GM23338 (cell line): ENCODE measurements around the gene C19orf81. TPM values are rescaled to one million over a fixed set of nuclear protein-coding genes. Genes with fewer than 3 reads are reported as not detected.

Experiments used
- ATAC-seq: fragments of 200-7000 bp; cut with Tn5 transposase; 3 replicates; pipeline ENCODE4 v1.9.1; 2020
- DNase-seq: peaks from one replicate; pipeline ENCODE4 v3.0.0-alpha.2; 2015; ENCODE audit warnings: low spot score
- H2AFZ ChIP-seq: fragments of 200-600 bp; sonication (generic); 2 replicates; pipeline ENCODE4 v1.8.0; 2016; ENCODE audit warnings: antibody characterized with exemption, mild to moderate bottlenecking, moderate library complexity
- H3F3A ChIP-seq: fragments of 200-600 bp; sonication (generic); replicated peaks from 2 replicates; pipeline ENCODE4 v1.8.0; 2017; ENCODE audit warnings: antibody characterized with exemption, mixed run types, low read depth
- H3K27ac ChIP-seq: fragments of 200-600 bp; sonication (generic); 2 replicates; pipeline ENCODE4 v1.6.1; 2016; ENCODE audit warnings: low read depth
- H3K27me3 ChIP-seq: fragments of 200-600 bp; sonication (generic); 2 replicates; pipeline ENCODE4 v1.8.0; 2016; ENCODE audit warnings: mild to moderate bottlenecking, mixed run types, moderate library complexity; ENCODE audit not compliant: insufficient read depth
- H3K36me3 ChIP-seq: fragments of 200-600 bp; sonication (generic); 2 replicates; pipeline ENCODE4 v1.8.0; 2016; ENCODE audit warnings: mild to moderate bottlenecking; ENCODE audit not compliant: insufficient read depth
- H3K4me1 ChIP-seq: fragments of 200-600 bp; sonication (generic); 2 replicates; pipeline ENCODE4 v1.8.0; 2016; ENCODE audit warnings: mild to moderate bottlenecking, moderate library complexity; ENCODE audit not compliant: insufficient read depth
- H3K4me2 ChIP-seq: fragments of 200-600 bp; sonication (generic); 2 replicates; pipeline ENCODE4 v1.7.1; 2017; ENCODE audit warnings: mixed run types
- H3K4me3 ChIP-seq: fragments of 200-600 bp; sonication (generic); 2 replicates; pipeline ENCODE4 v1.6.1; 2016; ENCODE audit warnings: mixed run types
- H3K79me2 ChIP-seq: fragments of 200-600 bp; sonication (generic); replicated peaks from 2 replicates; pipeline ENCODE4 v1.8.0; 2017; ENCODE audit warnings: mild to moderate bottlenecking; ENCODE audit not compliant: insufficient read depth
- H3K9me2 ChIP-seq: fragments of 200-600 bp; sonication (generic); 2 replicates; pipeline ENCODE4 v1.8.0; 2017; ENCODE audit not compliant: insufficient read depth
- H4K20me1 ChIP-seq: fragments of 200-600 bp; sonication (generic); replicated peaks from 2 replicates; pipeline ENCODE4 v1.8.0; 2017; ENCODE audit warnings: mild to moderate bottlenecking; ENCODE audit not compliant: insufficient read depth
- H3K27ac Mint-ChIP-seq: 2 replicates; pipeline ENCODE4 v1.8.0; 2020; ENCODE audit warnings: inconsistent platforms, mild to moderate bottlenecking, moderate library complexity, mixed read lengths
- H3K27me3 Mint-ChIP-seq: 3 replicates; pipeline ENCODE4 v1.8.0; 2022; ENCODE audit warnings: low read depth, mild to moderate bottlenecking, moderate library complexity, mixed read lengths, inconsistent platforms; ENCODE audit not compliant: insufficient read depth, poor library complexity
- H3K36me3 Mint-ChIP-seq: 3 replicates; pipeline ENCODE4 v1.8.0; 2021; ENCODE audit warnings: low read depth, mild to moderate bottlenecking, inconsistent platforms, moderate library complexity, mixed read lengths
- H3K4me1 Mint-ChIP-seq: 3 replicates; pipeline ENCODE4 v1.8.0; 2020; ENCODE audit warnings: mild to moderate bottlenecking, inconsistent platforms, mixed read lengths
- H3K4me3 Mint-ChIP-seq: 3 replicates; pipeline ENCODE4 v1.8.0; 2021; ENCODE audit warnings: moderate library complexity, mild to moderate bottlenecking, inconsistent platforms, mixed read lengths
- H3K9me3 Mint-ChIP-seq: 3 replicates; pipeline ENCODE4 v1.8.0; 2020; ENCODE audit warnings: moderate library complexity, mild to moderate bottlenecking, inconsistent platforms, mixed read lengths
- CREB1 ChIP-seq: fragments of 250-450 bp; sonication (Bioruptor Pico); IDR thresholded peaks from 2 replicates; pipeline ENCODE4 v1.5.0; 2020; ENCODE audit warnings: low read depth, mild to moderate bottlenecking, moderate library complexity
- EZH2 ChIP-seq: fragments of 200-600 bp; sonication (generic); IDR thresholded peaks from one replicate; pipeline ENCODE4 v1.8.0; 2017; ENCODE audit warnings: antibody characterized with exemption, mild to moderate bottlenecking, low read depth; ENCODE audit not compliant: unreplicated experiment
- EZH2phosphoT487 ChIP-seq: fragments of 200-600 bp; sonication (generic); IDR thresholded peaks from one replicate; pipeline ENCODE4 v1.8.1; 2018; ENCODE audit warnings: antibody characterized with exemption; ENCODE audit not compliant: unreplicated experiment
- JUNB ChIP-seq: IDR thresholded peaks from one replicate; pipeline ENCODE4 v1.6.1; 2016; ENCODE audit warnings: antibody characterized with exemption; ENCODE audit not compliant: unreplicated experiment
- NANOG ChIP-seq: IDR thresholded peaks from 2 replicates; pipeline ENCODE4 v1.6.1; 2016; ENCODE audit warnings: antibody characterized with exemption, borderline replicate concordance
- POLR2AphosphoS5 ChIP-seq: IDR thresholded peaks from 2 replicates; pipeline ENCODE4 v1.6.1; 2016; ENCODE audit warnings: antibody characterized with exemption, low read depth
- STAT1 ChIP-seq: IDR thresholded peaks from one replicate; pipeline ENCODE4 v1.6.1; 2016; ENCODE audit warnings: antibody characterized with exemption; ENCODE audit not compliant: unreplicated experiment
- ZNF114 ChIP-seq: fragments of 250-450 bp; sonication (Bioruptor Pico); IDR thresholded peaks from 2 replicates; pipeline ENCODE4 v1.5.0; 2020; ENCODE audit warnings: mild to moderate bottlenecking, moderate library complexity
- ZNF331 ChIP-seq: fragments of 250-450 bp; sonication (Bioruptor Pico); IDR thresholded peaks from 2 replicates; pipeline ENCODE4 v1.5.0; 2020; ENCODE audit warnings: low read depth, mild to moderate bottlenecking, moderate library complexity
- polyA plus RNA-seq: library from polyadenylated mRNA; unstranded; fragments of >200 nt; fragmentation: Nextera tagmentation; extraction: Ambion mirVana; gene quantifications from 2 replicates; pipeline ENCODE4 v1.2.1, GENCODE V29; 2016
- total RNA-seq: library from RNA; depleted of rRNA; stranded (reverse); fragments of >200 nt; shearing (Covaris generic); gene quantifications from 2 replicates; pipeline ENCODE4 v1.2.3, GENCODE V29; 2014
- TF ChIP-seq, protein P1 (sequence below): fragments of 250-450 bp; sonication (Bioruptor Pico); IDR thresholded peaks from 2 replicates; pipeline ENCODE4 v1.5.0; 2020; ENCODE audit warnings: mild to moderate bottlenecking, moderate library complexity
- TF ChIP-seq, protein P2 (sequence below): IDR thresholded peaks from 2 replicates; pipeline ENCODE4 v1.6.1; 2016; ENCODE audit warnings: antibody characterized with exemption
- TF ChIP-seq, protein P3 (sequence below): IDR thresholded peaks from one replicate; pipeline ENCODE4 v1.6.1; 2018; ENCODE audit warnings: antibody characterized with exemption; ENCODE audit not compliant: unreplicated experiment
- TF ChIP-seq, protein P4 (sequence below), 2 experiments: fragments of 200-600 bp in 1 of 2; sonication (generic) in 1 of 2; conservative IDR thresholded peaks; 2 replicates each; pipeline versions ENCODE4 v1.5.1 to v1.6.1; 2016 to 2017; ENCODE audit warnings: antibody characterized with exemption in 2 of 2, low read depth in 2 of 2, mild to moderate bottlenecking in 2 of 2, moderate library complexity in 1 of 2

Gene C19orf81
- total and polyA plus RNA-seq, 2 experiments from 2014 or later = 23.2 to 54.3 TPM

DNA sequence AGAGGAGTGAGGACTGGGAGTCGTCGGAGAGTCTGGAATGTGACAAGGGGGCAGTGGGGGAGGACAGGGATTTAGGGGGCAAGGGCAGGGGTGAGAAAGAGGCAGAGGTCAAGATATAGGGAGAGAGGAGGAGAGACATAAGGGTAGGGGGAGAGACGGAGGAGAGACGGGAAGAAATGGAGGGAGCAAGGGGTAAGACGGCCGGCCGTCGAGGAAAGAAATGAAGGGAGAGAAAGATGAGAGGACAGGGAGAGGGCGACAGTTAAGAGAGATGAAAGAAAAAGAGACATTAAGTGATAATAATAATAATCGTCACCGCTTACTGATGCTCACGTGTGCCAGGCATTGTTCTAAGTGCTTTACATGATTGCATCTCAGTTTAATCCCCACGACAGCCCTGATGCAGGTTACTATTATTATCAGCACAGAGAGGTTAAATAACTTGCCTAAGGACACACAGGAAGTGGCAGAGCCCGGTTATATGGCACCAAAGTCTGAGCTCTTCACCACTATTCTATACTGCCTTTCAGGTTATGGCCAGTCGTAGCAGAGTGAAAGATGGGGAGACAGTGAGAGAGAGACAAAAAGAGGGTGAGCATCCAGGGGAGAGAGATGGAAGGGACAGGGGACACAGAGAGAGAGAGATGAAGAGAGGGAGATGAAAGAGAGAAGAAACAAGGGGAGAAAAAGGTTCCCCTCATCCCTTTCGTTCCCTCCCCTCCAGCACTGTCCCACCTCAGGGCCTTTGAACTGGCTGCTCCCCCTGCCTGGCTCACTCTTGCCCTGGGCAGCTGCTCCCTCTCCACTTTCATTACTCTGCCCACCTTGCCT lies 13.6 kb downstream of the C19orf81 start:
- Mint-ChIP-seq H3K4me3 (no peak overlapping the region), H3K4me1 (no peaks in the 10 kb centered on the region), H3K9me3 (peaks cover 77% of the 10 kb centered on the region), H3K36me3 (peaks cover 36% of the 10 kb centered on the region), H3K27ac (no peak overlapping the region), H3K27me3 (peaks cover 19% of the 10 kb centered on the region)
- ATAC-seq (no peak), DNase-seq (no peak)
- Histone ChIP-seq H4K20me1 (no peaks in the 10 kb centered on the region; the same call in 1 of the 2 replicates), H3K36me3 (no peaks in the 10 kb centered on the region), H2AFZ (no peak overlapping the region), H3K4me1 (peaks cover 9% of the 10 kb centered on the region), H3F3A (0 out of 2 replicates have a peak, but pooled peaks cover 2% of the 10 kb centered on the region), H3K79me2 (no peaks in the 10 kb centered on the region), H3K4me3 (no peak overlapping the region), H3K4me2 (no peak overlapping the region), H3K9me2 (no peaks in the 10 kb centered on the region), H3K27ac (no peak overlapping the region), H3K27me3 (peaks cover 42% of the 10 kb centered on the region)
- TF ChIP-seq JUNB (no peak), ZNF114 (no peak), NANOG (no peak), POLR2AphosphoS5 (no peak), STAT1 (no peak), ZNF331 (CRISPR knock-in tag) (no peak), CREB1 (CRISPR knock-in tag) (no peak), EZH2 (no peak), EZH2phosphoT487 (no peak)
- TF ChIP-seq, protein P1, sequence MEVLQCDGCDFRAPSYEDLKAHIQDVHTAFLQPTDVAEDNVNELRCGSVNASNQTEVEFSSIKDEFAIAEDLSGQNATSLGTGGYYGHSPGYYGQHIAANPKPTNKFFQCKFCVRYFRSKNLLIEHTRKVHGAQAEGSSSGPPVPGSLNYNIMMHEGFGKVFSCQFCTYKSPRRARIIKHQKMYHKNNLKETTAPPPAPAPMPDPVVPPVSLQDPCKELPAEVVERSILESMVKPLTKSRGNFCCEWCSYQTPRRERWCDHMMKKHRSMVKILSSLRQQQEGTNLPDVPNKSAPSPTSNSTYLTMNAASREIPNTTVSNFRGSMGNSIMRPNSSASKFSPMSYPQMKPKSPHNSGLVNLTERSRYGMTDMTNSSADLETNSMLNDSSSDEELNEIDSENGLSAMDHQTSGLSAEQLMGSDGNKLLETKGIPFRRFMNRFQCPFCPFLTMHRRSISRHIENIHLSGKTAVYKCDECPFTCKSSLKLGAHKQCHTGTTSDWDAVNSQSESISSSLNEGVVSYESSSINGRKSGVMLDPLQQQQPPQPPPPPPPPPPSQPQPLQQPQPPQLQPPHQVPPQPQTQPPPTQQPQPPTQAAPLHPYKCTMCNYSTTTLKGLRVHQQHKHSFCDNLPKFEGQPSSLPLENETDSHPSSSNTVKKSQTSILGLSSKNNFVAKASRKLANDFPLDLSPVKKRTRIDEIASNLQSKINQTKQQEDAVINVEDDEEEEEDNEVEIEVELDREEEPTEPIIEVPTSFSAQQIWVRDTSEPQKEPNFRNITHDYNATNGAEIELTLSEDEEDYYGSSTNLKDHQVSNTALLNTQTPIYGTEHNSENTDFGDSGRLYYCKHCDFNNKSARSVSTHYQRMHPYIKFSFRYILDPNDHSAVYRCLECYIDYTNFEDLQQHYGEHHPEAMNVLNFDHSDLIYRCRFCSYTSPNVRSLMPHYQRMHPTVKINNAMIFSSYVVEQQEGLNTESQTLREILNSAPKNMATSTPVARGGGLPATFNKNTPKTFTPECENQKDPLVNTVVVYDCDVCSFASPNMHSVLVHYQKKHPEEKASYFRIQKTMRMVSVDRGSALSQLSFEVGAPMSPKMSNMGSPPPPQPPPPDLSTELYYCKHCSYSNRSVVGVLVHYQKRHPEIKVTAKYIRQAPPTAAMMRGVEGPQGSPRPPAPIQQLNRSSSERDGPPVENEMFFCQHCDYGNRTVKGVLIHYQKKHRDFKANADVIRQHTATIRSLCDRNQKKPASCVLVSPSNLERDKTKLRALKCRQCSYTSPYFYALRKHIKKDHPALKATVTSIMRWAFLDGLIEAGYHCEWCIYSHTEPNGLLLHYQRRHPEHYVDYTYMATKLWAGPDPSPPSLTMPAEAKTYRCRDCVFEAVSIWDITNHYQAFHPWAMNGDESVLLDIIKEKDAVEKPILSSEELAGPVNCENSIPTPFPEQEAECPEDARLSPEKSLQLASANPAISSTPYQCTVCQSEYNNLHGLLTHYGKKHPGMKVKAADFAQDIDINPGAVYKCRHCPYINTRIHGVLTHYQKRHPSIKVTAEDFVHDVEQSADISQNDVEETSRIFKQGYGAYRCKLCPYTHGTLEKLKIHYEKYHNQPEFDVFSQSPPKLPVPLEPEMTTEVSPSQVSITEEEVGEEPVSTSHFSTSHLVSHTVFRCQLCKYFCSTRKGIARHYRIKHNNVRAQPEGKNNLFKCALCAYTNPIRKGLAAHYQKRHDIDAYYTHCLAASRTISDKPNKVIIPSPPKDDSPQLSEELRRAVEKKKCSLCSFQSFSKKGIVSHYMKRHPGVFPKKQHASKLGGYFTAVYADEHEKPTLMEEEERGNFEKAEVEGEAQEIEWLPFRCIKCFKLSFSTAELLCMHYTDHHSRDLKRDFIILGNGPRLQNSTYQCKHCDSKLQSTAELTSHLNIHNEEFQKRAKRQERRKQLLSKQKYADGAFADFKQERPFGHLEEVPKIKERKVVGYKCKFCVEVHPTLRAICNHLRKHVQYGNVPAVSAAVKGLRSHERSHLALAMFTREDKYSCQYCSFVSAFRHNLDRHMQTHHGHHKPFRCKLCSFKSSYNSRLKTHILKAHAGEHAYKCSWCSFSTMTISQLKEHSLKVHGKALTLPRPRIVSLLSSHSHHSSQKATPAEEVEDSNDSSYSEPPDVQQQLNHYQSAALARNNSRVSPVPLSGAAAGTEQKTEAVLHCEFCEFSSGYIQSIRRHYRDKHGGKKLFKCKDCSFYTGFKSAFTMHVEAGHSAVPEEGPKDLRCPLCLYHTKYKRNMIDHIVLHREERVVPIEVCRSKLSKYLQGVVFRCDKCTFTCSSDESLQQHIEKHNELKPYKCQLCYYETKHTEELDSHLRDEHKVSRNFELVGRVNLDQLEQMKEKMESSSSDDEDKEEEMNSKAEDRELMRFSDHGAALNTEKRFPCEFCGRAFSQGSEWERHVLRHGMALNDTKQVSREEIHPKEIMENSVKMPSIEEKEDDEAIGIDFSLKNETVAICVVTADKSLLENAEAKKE (CRISPR knock-in tag) = no peak
- TF ChIP-seq, protein P2, sequence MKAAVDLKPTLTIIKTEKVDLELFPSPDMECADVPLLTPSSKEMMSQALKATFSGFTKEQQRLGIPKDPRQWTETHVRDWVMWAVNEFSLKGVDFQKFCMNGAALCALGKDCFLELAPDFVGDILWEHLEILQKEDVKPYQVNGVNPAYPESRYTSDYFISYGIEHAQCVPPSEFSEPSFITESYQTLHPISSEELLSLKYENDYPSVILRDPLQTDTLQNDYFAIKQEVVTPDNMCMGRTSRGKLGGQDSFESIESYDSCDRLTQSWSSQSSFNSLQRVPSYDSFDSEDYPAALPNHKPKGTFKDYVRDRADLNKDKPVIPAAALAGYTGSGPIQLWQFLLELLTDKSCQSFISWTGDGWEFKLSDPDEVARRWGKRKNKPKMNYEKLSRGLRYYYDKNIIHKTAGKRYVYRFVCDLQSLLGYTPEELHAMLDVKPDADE = no peak
- TF ChIP-seq, protein P3, sequence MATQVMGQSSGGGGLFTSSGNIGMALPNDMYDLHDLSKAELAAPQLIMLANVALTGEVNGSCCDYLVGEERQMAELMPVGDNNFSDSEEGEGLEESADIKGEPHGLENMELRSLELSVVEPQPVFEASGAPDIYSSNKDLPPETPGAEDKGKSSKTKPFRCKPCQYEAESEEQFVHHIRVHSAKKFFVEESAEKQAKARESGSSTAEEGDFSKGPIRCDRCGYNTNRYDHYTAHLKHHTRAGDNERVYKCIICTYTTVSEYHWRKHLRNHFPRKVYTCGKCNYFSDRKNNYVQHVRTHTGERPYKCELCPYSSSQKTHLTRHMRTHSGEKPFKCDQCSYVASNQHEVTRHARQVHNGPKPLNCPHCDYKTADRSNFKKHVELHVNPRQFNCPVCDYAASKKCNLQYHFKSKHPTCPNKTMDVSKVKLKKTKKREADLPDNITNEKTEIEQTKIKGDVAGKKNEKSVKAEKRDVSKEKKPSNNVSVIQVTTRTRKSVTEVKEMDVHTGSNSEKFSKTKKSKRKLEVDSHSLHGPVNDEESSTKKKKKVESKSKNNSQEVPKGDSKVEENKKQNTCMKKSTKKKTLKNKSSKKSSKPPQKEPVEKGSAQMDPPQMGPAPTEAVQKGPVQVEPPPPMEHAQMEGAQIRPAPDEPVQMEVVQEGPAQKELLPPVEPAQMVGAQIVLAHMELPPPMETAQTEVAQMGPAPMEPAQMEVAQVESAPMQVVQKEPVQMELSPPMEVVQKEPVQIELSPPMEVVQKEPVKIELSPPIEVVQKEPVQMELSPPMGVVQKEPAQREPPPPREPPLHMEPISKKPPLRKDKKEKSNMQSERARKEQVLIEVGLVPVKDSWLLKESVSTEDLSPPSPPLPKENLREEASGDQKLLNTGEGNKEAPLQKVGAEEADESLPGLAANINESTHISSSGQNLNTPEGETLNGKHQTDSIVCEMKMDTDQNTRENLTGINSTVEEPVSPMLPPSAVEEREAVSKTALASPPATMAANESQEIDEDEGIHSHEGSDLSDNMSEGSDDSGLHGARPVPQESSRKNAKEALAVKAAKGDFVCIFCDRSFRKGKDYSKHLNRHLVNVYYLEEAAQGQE = no peak
- TF ChIP-seq, protein P4, sequence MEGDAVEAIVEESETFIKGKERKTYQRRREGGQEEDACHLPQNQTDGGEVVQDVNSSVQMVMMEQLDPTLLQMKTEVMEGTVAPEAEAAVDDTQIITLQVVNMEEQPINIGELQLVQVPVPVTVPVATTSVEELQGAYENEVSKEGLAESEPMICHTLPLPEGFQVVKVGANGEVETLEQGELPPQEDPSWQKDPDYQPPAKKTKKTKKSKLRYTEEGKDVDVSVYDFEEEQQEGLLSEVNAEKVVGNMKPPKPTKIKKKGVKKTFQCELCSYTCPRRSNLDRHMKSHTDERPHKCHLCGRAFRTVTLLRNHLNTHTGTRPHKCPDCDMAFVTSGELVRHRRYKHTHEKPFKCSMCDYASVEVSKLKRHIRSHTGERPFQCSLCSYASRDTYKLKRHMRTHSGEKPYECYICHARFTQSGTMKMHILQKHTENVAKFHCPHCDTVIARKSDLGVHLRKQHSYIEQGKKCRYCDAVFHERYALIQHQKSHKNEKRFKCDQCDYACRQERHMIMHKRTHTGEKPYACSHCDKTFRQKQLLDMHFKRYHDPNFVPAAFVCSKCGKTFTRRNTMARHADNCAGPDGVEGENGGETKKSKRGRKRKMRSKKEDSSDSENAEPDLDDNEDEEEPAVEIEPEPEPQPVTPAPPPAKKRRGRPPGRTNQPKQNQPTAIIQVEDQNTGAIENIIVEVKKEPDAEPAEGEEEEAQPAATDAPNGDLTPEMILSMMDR (conservative IDR thresholded peaks at IDR 0.05; ENCODE audit: low read depth in 2 of 2) = no peak
